ENCODE data around the gene CDK11A.

DNA sequence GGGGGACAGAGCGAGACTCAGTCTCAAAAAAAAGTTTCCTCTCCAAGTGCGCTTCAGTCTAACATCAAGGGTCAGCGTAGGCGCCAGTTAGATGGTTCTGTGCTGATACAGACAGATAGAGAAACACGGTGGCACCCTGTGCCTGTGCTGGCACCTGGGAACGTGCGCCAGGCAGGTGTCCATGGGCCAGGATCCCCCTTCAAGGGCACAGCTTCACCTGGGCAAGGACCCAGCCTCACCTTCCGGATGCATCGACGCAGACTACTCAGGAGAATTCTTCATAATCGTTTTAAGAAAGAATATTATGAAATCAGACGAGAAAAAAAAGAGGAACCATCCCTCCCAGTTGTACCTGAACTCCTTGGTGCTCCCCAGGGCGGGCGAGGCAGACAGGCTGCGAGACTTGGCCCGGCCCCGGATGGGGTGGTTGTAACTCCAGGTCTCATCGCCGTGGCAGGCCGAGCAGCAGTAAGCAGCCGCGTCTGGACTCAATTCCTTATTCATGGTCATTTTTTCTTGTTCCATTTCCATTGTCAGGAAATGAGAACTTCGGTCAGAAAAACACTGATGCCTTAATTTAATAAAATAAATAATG lies 40.8 kb upstream of the CDK11A start:
- TF ChIP-seq, protein P1, sequence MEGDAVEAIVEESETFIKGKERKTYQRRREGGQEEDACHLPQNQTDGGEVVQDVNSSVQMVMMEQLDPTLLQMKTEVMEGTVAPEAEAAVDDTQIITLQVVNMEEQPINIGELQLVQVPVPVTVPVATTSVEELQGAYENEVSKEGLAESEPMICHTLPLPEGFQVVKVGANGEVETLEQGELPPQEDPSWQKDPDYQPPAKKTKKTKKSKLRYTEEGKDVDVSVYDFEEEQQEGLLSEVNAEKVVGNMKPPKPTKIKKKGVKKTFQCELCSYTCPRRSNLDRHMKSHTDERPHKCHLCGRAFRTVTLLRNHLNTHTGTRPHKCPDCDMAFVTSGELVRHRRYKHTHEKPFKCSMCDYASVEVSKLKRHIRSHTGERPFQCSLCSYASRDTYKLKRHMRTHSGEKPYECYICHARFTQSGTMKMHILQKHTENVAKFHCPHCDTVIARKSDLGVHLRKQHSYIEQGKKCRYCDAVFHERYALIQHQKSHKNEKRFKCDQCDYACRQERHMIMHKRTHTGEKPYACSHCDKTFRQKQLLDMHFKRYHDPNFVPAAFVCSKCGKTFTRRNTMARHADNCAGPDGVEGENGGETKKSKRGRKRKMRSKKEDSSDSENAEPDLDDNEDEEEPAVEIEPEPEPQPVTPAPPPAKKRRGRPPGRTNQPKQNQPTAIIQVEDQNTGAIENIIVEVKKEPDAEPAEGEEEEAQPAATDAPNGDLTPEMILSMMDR (conservative IDR thresholded peaks at IDR 0.05; ENCODE audit: low read length), result no peak
- no peak for TF ChIP-seq EZH2phosphoT487 (IDR thresholded peaks at IDR 0.05; ENCODE audit: borderline replicate concordance, low read depth, low read length)
